Activated B cell treated with CpG ODN at 0.5 μM for 24 hours (primary cell): ENCODE results near the gene ESPL1. TPM values are rescaled to one million over a fixed set of nuclear protein-coding genes. Genes with fewer than 3 reads are reported as not detected.
"Not testable (repeated sequence)": the region's sequence is repeated elsewhere in the genome, so short reads cannot be mapped to it uniquely, and the experiment has no call there.

ENCODE experiments used
- ATAC-seq: fragments of 200-7000 bp; cut with Tn5 transposase; one replicate; pipeline ENCODE4 v1.10.0; 2021; ENCODE audit warnings: low read depth, mild to moderate bottlenecking, moderate library complexity
- CTCF ChIA-PET: fragments of 350-600 bp; sonication (Branson Sonifier 250); formaldehyde crosslinking; loops from one replicate; lab custom pipeline; 2021; ENCODE audit warnings: antibody characterized with exemption; lab: Charles Lee
- POLR2A ChIA-PET: fragments of 350-600 bp; sonication (Branson Sonifier 250); formaldehyde crosslinking; loops from one replicate; lab custom pipeline; 2021; ENCODE audit warnings: antibody characterized with exemption; lab: Charles Lee
- DNase-seq: peaks from one replicate; pipeline ENCODE4 v3.0.0; 2022
- H3K27ac Mint-ChIP-seq: one replicate; pipeline ENCODE4 v1.8.0; 2020; ENCODE audit warnings: mixed read lengths
- H3K27me3 Mint-ChIP-seq: one replicate; pipeline ENCODE4 v1.8.0; 2021; ENCODE audit warnings: mixed read lengths
- H3K36me3 Mint-ChIP-seq: one replicate; pipeline ENCODE4 v1.8.0; 2021; ENCODE audit warnings: low read depth, mixed read lengths
- H3K4me1 Mint-ChIP-seq: one replicate; pipeline ENCODE4 v1.8.0; 2021; ENCODE audit warnings: mixed read lengths
- H3K4me3 Mint-ChIP-seq: one replicate; pipeline ENCODE4 v1.8.0; 2020; ENCODE audit warnings: mild to moderate bottlenecking, mixed read lengths
- H3K9me3 Mint-ChIP-seq: one replicate; pipeline ENCODE4 v1.8.0; 2020; ENCODE audit warnings: mixed read lengths
- intact Hi-C: fragments of 100-400 bp; cut with micrococcal nuclease; formaldehyde crosslinking; loops from one replicate; pipeline ENCODE4 v1.15.1; 2024
- total RNA-seq: library from RNA; stranded (reverse); gene quantifications from 2 replicates; pipeline ENCODE4 v1.2.3, GENCODE V29; 2022
- TF ChIP-seq, protein P1 (sequence below): fragments of 200-600 bp; IDR thresholded peaks from one replicate; pipeline ENCODE4 v1.8.0; 2022; ENCODE audit warnings: antibody characterized with exemption, mild to moderate bottlenecking

Gene ESPL1
- total RNA-seq, 1 donor from 2014 or later = 8.2 TPM

DNA sequence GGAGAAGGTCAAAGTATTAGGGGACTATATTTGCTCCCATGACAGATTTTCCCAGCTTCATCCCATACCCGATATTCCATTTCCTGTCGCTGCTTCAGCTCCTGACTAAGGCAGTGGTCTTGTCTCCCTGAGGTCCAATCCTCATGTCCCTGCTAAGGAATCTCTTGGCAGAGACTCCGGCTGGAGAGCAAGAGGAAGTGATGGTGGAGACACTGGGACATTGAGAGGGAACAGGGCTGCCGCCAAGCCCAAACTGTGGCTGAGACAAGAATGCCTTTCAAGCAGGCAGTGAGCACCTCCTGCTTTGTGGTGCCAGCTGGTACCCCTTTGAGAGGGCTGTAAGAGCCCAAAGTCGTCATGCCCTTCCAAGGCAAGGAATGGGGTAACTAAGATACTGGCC, 62.6 kb downstream of the ESPL1 start:
- DNase-seq (no peak), ATAC-seq (no peak)
- no peak overlapping the region for H3K4me3 Mint-ChIP-seq
- intact Hi-C loops = no loop called here
- H3K27ac Mint-ChIP-seq = no peak overlapping the region
- ChIA-PET POLR2A (interaction anchor here (0.8 kb wide), 2 partner anchors 14 to 83 kb away, joined by 3 to 4 read pairs; no protein-coding TSS in a partner anchor), CTCF (interaction anchor here (1.1 to 11.1 kb wide), 3 partner anchors 9 to 22 kb away, joined by 3 to 148 read pairs (median 12); partner anchors contain the start of gene AAAS)
- TF ChIP-seq, protein P1, sequence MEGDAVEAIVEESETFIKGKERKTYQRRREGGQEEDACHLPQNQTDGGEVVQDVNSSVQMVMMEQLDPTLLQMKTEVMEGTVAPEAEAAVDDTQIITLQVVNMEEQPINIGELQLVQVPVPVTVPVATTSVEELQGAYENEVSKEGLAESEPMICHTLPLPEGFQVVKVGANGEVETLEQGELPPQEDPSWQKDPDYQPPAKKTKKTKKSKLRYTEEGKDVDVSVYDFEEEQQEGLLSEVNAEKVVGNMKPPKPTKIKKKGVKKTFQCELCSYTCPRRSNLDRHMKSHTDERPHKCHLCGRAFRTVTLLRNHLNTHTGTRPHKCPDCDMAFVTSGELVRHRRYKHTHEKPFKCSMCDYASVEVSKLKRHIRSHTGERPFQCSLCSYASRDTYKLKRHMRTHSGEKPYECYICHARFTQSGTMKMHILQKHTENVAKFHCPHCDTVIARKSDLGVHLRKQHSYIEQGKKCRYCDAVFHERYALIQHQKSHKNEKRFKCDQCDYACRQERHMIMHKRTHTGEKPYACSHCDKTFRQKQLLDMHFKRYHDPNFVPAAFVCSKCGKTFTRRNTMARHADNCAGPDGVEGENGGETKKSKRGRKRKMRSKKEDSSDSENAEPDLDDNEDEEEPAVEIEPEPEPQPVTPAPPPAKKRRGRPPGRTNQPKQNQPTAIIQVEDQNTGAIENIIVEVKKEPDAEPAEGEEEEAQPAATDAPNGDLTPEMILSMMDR = no peak
- H3K4me1 Mint-ChIP-seq = peaks cover 6% of the 10 kb centered on the region
- H3K9me3 Mint-ChIP-seq = no peaks in the 10 kb centered on the region
- H3K36me3 Mint-ChIP-seq = no peaks in the 10 kb centered on the region
- peaks cover 50% of the 10 kb centered on the region for H3K27me3 Mint-ChIP-seq

DNA sequence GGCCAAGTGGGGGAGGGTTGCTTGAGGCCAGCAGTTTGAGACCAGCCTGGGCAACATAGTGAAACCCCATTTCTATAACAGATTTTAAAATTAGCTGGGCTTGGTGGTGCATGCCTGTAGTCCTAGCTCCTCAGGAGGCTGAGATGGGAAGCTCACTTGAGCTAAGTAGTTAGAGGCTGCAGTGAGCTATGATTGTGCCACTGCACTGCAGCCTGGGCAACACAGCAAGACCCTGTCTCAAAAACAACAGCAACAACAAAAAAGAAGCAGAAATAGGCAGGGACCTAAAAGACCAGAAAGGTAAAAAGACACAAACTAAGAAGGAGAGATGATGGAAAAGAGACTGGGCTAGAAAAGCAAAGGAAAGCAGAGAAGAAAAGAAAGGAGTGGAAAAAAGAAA, 64.2 kb downstream of the ESPL1 start:
- H3K4me3 Mint-ChIP-seq, H3K36me3 Mint-ChIP-seq, DNase-seq, ATAC-seq, H3K9me3 Mint-ChIP-seq, H3K27ac Mint-ChIP-seq, intact Hi-C loops, POLR2A ChIA-PET, H3K4me1 Mint-ChIP-seq: not testable (repeated sequence)
- H3K27me3 Mint-ChIP-seq = peaks cover 60% of the 10 kb centered on the region
- CTCF ChIA-PET = interaction anchor here (3.0 kb wide), 1 partner anchor 11 kb away, joined by 12 read pairs; the partner anchor contains the start of gene AAAS

DNA sequence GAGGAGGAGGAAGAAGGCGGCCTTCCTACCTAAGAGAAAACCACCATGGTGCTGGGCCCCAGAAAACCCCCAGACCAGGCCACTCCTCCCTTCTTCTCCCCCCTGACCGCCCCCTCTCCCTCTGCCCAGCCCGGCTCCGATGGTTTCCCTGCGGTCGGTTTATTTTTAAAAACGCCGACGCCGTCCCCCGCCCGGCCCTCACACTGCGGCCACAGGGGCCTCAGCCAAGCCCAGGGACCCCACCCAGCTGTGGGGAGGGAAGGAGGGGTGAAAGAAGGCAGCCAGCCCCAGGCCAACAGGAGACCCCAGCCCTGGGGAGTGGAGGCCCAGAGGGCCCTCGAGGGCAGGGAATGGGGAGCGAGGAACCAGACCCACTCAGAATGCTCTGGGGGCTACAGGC, 64.6 kb downstream of the ESPL1 start:
- Mint-ChIP-seq H3K36me3 (no peaks in the 10 kb centered on the region), H3K9me3 (no peaks in the 10 kb centered on the region), H3K27me3 (peaks cover 60% of the 10 kb centered on the region), H3K4me1 (peaks cover 10% of the 10 kb centered on the region), H3K27ac (no peak overlapping the region), H3K4me3 (no peak overlapping the region)
- no peak for DNase-seq
- no peak for ATAC-seq
- ChIA-PET CTCF (interaction anchor here (3.0 kb wide), 1 partner anchor 11 kb away, joined by 12 read pairs; the partner anchor contains the start of gene AAAS), POLR2A (interaction anchor here (0.8 kb wide), 1 partner anchor 9 kb away, joined by 3 read pairs; no protein-coding TSS in a partner anchor)
- intact Hi-C loops = no loop called here
- TF ChIP-seq, protein P1 = no peak

DNA sequence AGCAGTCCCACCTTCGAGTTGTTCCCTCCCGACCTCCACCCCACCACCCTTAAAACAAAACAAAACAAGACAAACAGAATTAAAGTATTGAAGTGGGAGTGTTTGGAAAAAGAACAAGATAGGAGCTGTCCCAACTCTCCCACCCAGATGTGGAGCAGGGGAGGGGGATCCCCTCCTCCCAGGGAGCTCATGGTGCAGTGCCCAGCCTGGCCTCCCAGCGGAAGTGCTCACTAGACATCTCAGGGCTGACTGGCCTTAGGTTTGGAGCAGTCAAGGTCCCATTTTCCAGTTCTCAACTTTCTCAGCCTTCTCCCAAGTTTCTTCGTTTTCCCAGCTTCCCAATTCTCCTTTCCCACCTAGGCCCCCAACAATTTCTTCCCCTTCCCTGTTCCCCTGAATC, 65.2 kb downstream of the ESPL1 start:
- POLR2A ChIA-PET = interaction anchor here (0.8 kb wide), 1 partner anchor 9 kb away, joined by 3 read pairs; no protein-coding TSS in a partner anchor
- H3K36me3 Mint-ChIP-seq = no peaks in the 10 kb centered on the region
- peaks cover 11% of the 10 kb centered on the region for H3K4me1 Mint-ChIP-seq

DNA sequence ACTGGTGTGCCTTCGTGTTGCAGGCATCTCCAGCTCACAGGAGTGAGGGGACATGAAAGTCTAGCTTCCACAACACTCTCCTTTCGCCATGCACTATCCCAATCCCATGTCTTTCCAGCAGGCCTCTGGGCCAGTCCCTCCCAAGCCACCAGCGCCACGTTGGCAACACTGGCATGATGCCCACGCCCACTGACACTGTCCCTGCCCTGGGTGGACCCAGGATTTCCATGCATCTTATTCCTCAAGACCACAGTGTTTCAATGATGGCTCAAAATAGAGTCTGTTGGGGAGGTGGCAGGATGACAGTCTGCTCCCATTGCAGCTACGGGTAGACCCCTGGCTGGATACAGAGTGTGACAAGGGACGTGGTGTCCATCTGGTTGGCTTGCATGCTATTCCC, 65.7 kb downstream of the ESPL1 start:
- ChIA-PET POLR2A (interaction anchor here (0.5 to 1.4 kb wide), 3 partner anchors 9 to 28 kb away, joined by 3 to 5 read pairs (median 3); no protein-coding TSS in a partner anchor), CTCF (no interaction called here)
- Mint-ChIP-seq H3K36me3 (no peaks in the 10 kb centered on the region), H3K4me3 (no peak overlapping the region), H3K27ac (no peak overlapping the region), H3K9me3 (no peaks in the 10 kb centered on the region), H3K27me3 (peaks cover 63% of the 10 kb centered on the region), H3K4me1 (peaks cover 11% of the 10 kb centered on the region)
- TF ChIP-seq, protein P1 = no peak
- intact Hi-C loops = no loop called here
- ATAC-seq (no peak), DNase-seq (no peak)

More for the DNA sequence above, 65.2 kb downstream of the ESPL1 start:
- DNase-seq (no peak), ATAC-seq (no peak)
- no peak overlapping the region for H3K4me3 Mint-ChIP-seq
- TF ChIP-seq, protein P1 = no peak
- CTCF ChIA-PET = no interaction called here
- H3K9me3 Mint-ChIP-seq = no peaks in the 10 kb centered on the region
- intact Hi-C loops = no loop called here
- peaks cover 62% of the 10 kb centered on the region for H3K27me3 Mint-ChIP-seq
- H3K27ac Mint-ChIP-seq = no peak overlapping the region
